Activated naive CD8-positive, alpha-beta T cell treated with anti-CD3 and anti-CD28 coated beads for 36 hours (primary cell): ENCODE data around the gene PDE11A. TPM values are rescaled to one million over a fixed set of nuclear protein-coding genes. Genes with fewer than 3 reads are reported as not detected.

Source experiments
- DNase-seq: peaks from one replicate; pipeline ENCODE4 v3.0.0; 2021
- H3K27ac Mint-ChIP-seq: one replicate; pipeline ENCODE4 v1.8.0; 2022; ENCODE audit warnings: mild to moderate bottlenecking, moderate library complexity, mixed read lengths
- H3K27me3 Mint-ChIP-seq: one replicate; pipeline ENCODE4 v1.8.0; 2022; ENCODE audit warnings: mild to moderate bottlenecking, mixed read lengths
- H3K36me3 Mint-ChIP-seq: one replicate; pipeline ENCODE4 v1.8.0; 2021; ENCODE audit warnings: mild to moderate bottlenecking, mixed read lengths
- H3K4me1 Mint-ChIP-seq: one replicate; pipeline ENCODE4 v1.8.0; 2021; ENCODE audit warnings: mixed read lengths
- H3K4me3 Mint-ChIP-seq: one replicate; pipeline ENCODE4 v1.8.0; 2022; ENCODE audit warnings: mild to moderate bottlenecking, moderate library complexity, mixed read lengths
- H3K9me3 Mint-ChIP-seq: one replicate; pipeline ENCODE4 v1.8.0; 2022; ENCODE audit warnings: mixed read lengths
- total RNA-seq, 2 experiments: library from RNA; stranded (reverse); gene quantifications; one replicate each; pipeline ENCODE4 v1.2.3, GENCODE V29; 2021

The PDE11A gene
- total RNA-seq, 2 experiments from 2014 or later, result 0.10 TPM; not detected in 1

DNA sequence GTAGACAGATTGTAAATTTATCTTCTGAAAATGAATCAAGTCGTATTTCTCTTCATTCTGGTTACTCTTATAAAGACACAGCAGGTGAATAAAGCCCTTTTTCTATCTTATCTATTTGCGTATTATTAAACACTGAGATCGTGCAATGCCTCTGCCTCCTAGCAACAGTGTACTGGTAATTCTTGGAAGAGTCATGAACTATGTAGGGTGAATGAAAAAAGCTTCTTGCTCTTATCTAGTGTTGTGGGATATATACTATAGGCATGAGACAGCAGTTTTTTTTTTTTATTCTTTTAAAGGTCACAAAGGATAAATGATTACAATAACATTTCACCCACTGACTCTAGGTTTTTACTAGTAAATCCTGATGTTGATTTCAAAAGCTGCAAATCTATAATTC, 324.2 kb downstream of the PDE11A start:
- Mint-ChIP-seq H3K4me3 (no peak overlapping the region), H3K27me3 (no peaks in the 10 kb centered on the region), H3K36me3 (no peaks in the 10 kb centered on the region), H3K9me3 (no peaks in the 10 kb centered on the region), H3K4me1 (no peaks in the 10 kb centered on the region), H3K27ac (no peak overlapping the region)
- no peak for DNase-seq

DNA sequence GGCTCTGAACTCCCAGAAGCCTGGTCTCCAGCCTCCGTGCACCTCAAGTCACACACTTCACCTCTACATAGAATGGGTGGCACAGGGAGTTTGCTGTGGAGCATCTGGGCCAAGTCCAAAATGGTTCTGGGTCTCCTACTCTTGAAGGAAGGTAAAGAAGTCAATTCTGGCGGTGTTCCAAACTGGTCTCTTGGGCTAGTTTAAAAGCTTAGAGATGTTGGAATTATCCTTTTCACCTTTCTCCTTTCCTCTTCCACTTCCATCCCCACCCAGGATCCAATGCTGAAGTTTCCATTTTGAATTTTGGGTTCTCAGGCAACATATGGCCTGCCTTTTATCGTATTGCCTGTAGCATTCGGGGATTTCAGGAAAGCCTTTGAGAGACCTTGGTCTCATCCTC, 325.2 kb downstream of the PDE11A start:
- Mint-ChIP-seq H3K4me1 (no peaks in the 10 kb centered on the region), H3K36me3 (no peaks in the 10 kb centered on the region), H3K27me3 (peaks cover 4% of the 10 kb centered on the region), H3K27ac (no peak overlapping the region), H3K9me3 (no peaks in the 10 kb centered on the region), H3K4me3 (no peak overlapping the region)
- DNase-seq, result no peak

DNA sequence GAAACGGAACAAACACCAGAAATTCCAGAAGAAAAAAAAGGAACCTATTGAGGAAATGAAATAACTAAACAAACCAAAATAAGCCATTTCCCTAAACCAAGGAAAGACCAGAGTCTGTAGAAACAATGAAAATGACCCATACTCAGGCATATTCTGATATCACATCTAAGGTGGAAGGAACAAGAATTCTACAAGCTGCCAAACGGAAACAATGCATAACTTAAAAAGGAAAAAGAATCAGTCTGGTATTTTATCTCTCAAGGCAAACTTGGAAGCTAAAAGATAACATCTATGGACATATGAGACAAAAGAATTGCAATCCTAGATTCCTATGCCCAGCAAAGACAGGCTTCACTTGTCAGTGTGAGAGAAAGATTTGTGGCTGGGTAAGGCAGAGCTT, 326.2 kb downstream of the PDE11A start:
- no peaks in the 10 kb centered on the region for H3K4me1 Mint-ChIP-seq
- peaks cover 6% of the 10 kb centered on the region for H3K27me3 Mint-ChIP-seq
- no peaks in the 10 kb centered on the region for H3K36me3 Mint-ChIP-seq
- H3K27ac Mint-ChIP-seq, result no peak overlapping the region
- DNase-seq, result no peak
- no peak overlapping the region for H3K4me3 Mint-ChIP-seq
- no peaks in the 10 kb centered on the region for H3K9me3 Mint-ChIP-seq

GRCh38 chr2:177745531-177745930, 327.0 kb downstream of the PDE11A start:
- no peaks in the 10 kb centered on the region for H3K9me3 Mint-ChIP-seq
- no peaks in the 10 kb centered on the region for H3K4me1 Mint-ChIP-seq
- peaks cover 6% of the 10 kb centered on the region for H3K27me3 Mint-ChIP-seq
- DNase-seq, result no peak
- H3K4me3 Mint-ChIP-seq, result no peak overlapping the region
- no peak overlapping the region for H3K27ac Mint-ChIP-seq
- H3K36me3 Mint-ChIP-seq, result no peaks in the 10 kb centered on the region

DNA sequence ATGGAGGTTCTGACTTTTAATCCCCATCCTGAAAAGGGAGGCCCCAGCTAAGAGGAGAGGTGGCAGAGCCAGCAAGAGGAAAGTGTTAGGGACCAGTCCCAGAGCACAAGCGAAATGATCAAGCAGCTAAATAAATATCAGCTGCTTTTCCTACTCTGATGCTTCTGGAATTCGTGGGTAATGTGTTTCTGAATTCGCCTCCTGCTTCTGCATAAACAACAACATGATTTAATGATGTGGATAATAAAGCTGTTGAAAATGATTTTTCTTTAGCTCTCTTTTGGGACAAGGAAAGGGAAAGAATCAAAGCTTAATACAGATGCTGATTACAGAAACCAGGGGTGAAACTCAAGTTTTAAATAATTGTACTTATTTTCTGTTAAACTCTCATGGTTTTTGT, 329.7 kb downstream of the PDE11A start:
- Mint-ChIP-seq H3K27ac (no peak overlapping the region), H3K9me3 (no peaks in the 10 kb centered on the region), H3K4me1 (no peaks in the 10 kb centered on the region), H3K4me3 (no peak overlapping the region), H3K36me3 (no peaks in the 10 kb centered on the region), H3K27me3 (peaks cover 6% of the 10 kb centered on the region)
- DNase-seq, result no peak

DNA sequence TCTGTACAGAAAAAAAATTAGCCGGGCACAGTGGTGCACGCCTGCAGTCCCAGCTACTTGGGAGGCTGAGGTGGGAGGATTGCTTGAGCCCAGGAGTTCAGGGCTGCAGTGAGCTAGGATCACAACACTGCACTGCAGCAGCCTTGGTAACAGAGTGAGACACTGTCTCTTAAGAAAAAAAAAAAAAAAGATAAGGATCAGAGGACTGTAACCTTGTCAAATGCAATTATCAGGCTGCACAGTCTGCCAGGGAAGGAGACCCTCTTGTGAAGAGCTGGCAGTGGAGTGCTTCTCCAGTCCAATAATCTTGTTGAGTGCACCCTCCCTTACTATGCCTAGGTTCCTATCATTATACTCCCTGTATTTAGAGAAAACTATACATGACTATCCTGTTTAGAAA, 330.7 kb downstream of the PDE11A start:
- DNase-seq, result no peak
- no peak overlapping the region for H3K27ac Mint-ChIP-seq
- H3K9me3 Mint-ChIP-seq, result no peaks in the 10 kb centered on the region
- H3K36me3 Mint-ChIP-seq, result no peaks in the 10 kb centered on the region
- H3K27me3 Mint-ChIP-seq, result peaks cover 6% of the 10 kb centered on the region
- no peaks in the 10 kb centered on the region for H3K4me1 Mint-ChIP-seq
- H3K4me3 Mint-ChIP-seq, result no peak overlapping the region

DNA sequence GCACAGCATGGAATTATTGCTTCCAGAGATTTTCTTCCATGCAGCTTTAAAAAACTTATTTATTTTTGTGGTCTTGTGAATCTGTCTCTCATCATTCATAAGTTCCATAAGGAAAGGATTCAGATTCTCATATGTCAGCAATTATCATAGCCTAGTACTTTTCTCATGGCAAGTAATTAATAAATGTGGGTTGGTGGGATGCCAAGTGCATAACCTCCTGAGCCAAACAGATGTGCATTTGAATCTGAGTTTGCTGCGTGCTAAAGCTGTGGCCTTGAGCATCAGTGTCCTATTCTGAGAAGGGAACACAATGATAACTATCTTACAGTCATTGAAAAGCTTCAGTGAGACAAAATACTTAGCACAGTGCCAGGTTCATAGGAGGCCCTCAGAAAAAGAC, 331.9 kb downstream of the PDE11A start:
- no peak overlapping the region for H3K27ac Mint-ChIP-seq
- no peak for DNase-seq
- H3K36me3 Mint-ChIP-seq, result no peaks in the 10 kb centered on the region
- no peaks in the 10 kb centered on the region for H3K4me1 Mint-ChIP-seq
- H3K9me3 Mint-ChIP-seq, result no peaks in the 10 kb centered on the region
- no peak overlapping the region for H3K4me3 Mint-ChIP-seq
- peaks cover 6% of the 10 kb centered on the region for H3K27me3 Mint-ChIP-seq

DNA sequence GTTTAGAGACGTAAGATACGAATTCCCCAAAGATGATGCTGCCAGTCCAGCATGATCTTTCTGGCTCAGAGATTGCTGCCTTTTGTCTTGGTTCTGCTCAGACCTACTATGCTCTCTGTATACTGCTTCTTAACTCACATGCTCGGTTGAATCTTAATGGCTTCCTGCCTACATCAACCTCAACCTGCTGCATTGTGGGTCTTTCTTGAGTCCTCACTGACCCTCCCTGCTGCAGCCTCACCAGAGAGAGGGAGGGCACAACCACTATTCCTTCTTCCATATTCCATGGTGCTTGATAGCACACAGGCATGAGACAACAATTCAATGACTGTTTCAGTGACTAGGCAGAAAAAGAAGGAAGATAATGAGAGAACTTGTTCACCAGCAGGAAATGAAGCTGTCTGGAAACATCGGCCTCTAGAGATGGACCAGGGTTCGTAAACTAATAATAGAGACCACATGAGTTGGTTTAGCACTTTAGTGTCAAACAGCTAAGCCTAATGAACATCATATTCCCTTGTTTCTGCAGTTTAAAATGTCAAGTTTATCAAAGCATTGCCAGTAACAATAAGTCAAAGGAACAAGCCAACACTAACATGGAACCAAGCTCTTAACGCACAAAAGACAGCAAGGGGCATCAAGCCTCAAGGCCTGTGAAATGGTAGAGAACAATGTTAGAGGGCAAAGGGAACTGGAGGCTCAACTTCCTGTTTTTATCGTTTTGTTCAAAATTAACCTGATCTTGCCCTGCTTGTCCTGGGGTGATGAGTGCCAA, 333.9 kb downstream of the PDE11A start:
- H3K4me3 Mint-ChIP-seq, result no peak overlapping the region
- no peak overlapping the region for H3K27ac Mint-ChIP-seq
- no peaks in the 10 kb centered on the region for H3K9me3 Mint-ChIP-seq
- H3K27me3 Mint-ChIP-seq, result peaks cover 6% of the 10 kb centered on the region
- H3K4me1 Mint-ChIP-seq, result no peaks in the 10 kb centered on the region
- H3K36me3 Mint-ChIP-seq, result no peaks in the 10 kb centered on the region
- no peak for DNase-seq

- H3K27me3 Mint-ChIP-seq, result peaks cover 6% of the 10 kb centered on the region
- DNase-seq, result no peak
- no peak overlapping the region for H3K4me3 Mint-ChIP-seq
Observed at GRCh38 chr2:177735318-177735803, 337.2 kb downstream of the PDE11A start.

DNA sequence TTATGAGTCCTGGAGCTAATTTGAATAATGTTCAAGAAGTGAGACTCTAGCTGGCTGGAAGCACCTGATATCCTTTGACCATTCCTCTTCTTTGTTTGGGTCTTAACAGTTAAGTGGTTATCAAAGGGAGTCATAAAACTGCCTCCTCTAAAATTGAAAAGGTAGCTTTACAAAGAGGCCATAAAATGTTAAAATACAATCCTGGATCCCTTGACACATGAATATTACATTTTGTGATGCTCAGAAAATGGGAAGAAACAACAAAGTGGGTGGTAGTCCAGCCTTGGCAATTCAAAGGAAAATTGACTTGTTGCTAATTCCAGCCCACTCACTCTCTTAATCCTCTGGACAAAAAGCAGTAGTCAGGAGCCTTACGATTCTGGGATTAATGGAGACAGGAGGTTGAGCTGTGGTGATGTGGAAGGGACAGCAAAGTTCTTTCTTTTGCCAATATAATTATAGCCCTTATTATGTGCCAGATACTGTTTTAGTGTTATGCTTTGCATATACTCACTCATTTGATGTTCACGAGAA, 339.2 kb downstream of the PDE11A start:
- DNase-seq, result no peak
- H3K4me1 Mint-ChIP-seq, result peaks cover 8% of the 10 kb centered on the region
- H3K4me3 Mint-ChIP-seq, result no peak overlapping the region
- no peaks in the 10 kb centered on the region for H3K36me3 Mint-ChIP-seq
- H3K27me3 Mint-ChIP-seq, result peaks cover 8% of the 10 kb centered on the region
- H3K9me3 Mint-ChIP-seq, result no peaks in the 10 kb centered on the region
- H3K27ac Mint-ChIP-seq, result no peak overlapping the region

More at GRCh38 chr2:177735318-177735803, 337.2 kb downstream of the PDE11A start:
- peaks cover 8% of the 10 kb centered on the region for H3K4me1 Mint-ChIP-seq
- no peaks in the 10 kb centered on the region for H3K9me3 Mint-ChIP-seq
- no peak overlapping the region for H3K27ac Mint-ChIP-seq
- H3K36me3 Mint-ChIP-seq, result no peaks in the 10 kb centered on the region

- H3K36me3 Mint-ChIP-seq, result no peaks in the 10 kb centered on the region
Observed at GRCh38 chr2:177731384-177731783, 341.2 kb downstream of the PDE11A start.

GRCh38 chr2:177730792-177731191, 341.8 kb downstream of the PDE11A start:
- Mint-ChIP-seq H3K36me3 (no peaks in the 10 kb centered on the region), H3K27ac (no peak overlapping the region), H3K9me3 (no peaks in the 10 kb centered on the region), H3K4me3 (no peak overlapping the region), H3K4me1 (peaks cover 8% of the 10 kb centered on the region), H3K27me3 (peaks cover 8% of the 10 kb centered on the region)
- no peak for DNase-seq

More at GRCh38 chr2:177731384-177731783, 341.2 kb downstream of the PDE11A start:
- no peaks in the 10 kb centered on the region for H3K9me3 Mint-ChIP-seq
- no peak overlapping the region for H3K27ac Mint-ChIP-seq
- H3K27me3 Mint-ChIP-seq, result peaks cover 8% of the 10 kb centered on the region
- peaks cover 8% of the 10 kb centered on the region for H3K4me1 Mint-ChIP-seq
- DNase-seq, result no peak
- no peak overlapping the region for H3K4me3 Mint-ChIP-seq

- no peaks in the 10 kb centered on the region for H3K36me3 Mint-ChIP-seq
- peaks cover 8% of the 10 kb centered on the region for H3K4me1 Mint-ChIP-seq
- H3K27ac Mint-ChIP-seq, result no peak overlapping the region
- no peaks in the 10 kb centered on the region for H3K9me3 Mint-ChIP-seq
- no peak for DNase-seq
- H3K4me3 Mint-ChIP-seq, result no peak overlapping the region
- H3K27me3 Mint-ChIP-seq, result peaks cover 8% of the 10 kb centered on the region
Observed at GRCh38 chr2:177730363-177730762, 342.2 kb downstream of the PDE11A start.

- Mint-ChIP-seq H3K27me3 (peaks cover 12% of the 10 kb centered on the region), H3K27ac (no peak overlapping the region), H3K4me1 (peaks cover 10% of the 10 kb centered on the region), H3K9me3 (no peaks in the 10 kb centered on the region), H3K4me3 (no peak overlapping the region), H3K36me3 (no peaks in the 10 kb centered on the region)
- DNase-seq, result no peak
Observed at GRCh38 chr2:177728920-177729319, 343.7 kb downstream of the PDE11A start.

GRCh38 chr2:177728399-177728765, 344.2 kb downstream of the PDE11A start:
- Mint-ChIP-seq H3K4me1 (peaks cover 10% of the 10 kb centered on the region), H3K27ac (no peak overlapping the region), H3K27me3 (peaks cover 12% of the 10 kb centered on the region), H3K36me3 (no peaks in the 10 kb centered on the region), H3K4me3 (no peak overlapping the region), H3K9me3 (no peaks in the 10 kb centered on the region)
- DNase-seq, result no peak
